ENCODE data around the gene GPR12. TPM values are rescaled to one million over a fixed set of nuclear protein-coding genes. Genes with fewer than 3 reads are reported as not detected.

GPR12 gene
- total RNA-seq, 2 experiments from 2014 or later: not detected

DNA sequence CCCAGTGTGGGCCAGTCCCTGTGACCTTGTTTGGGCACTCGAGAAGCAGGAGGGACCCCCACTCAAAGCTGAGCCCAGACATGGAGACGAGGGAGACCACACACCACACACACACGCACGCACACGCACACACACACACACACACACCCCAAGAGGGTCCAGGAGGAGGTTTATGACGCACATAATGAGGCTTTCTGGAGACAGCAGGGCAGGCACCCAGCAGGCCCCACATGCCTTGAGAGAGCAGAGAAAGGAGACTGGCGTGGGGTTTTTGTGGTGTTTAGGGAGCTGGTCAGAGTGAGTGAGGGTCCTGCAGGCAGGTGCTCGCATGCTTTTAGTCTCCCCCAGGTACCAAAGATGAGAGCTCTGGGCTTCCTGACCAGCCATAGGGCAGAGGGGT, 42.4 kb downstream of the GPR12 start:
- no peaks in the 10 kb centered on the region for H3K4me1 ChIP-seq (ENCODE audit: insufficient read depth, low read length, poor library complexity, severe bottlenecking)
- H3K79me2 ChIP-seq (ENCODE audit: insufficient read depth, low read depth, low read length): no peaks in the 10 kb centered on the region
- no TSS peak for BruUV-seq (replicated peaks)
- TF ChIP-seq CTCF (conservative IDR thresholded peaks at IDR 0.05; ENCODE audit: low read length): no peak
- TF ChIP-seq EZH2phosphoT487 (IDR thresholded peaks at IDR 0.05; ENCODE audit: borderline replicate concordance, low read depth, low read length): no peak
- CTCF ChIA-PET (ENCODE audit: unreplicated experiment): no interaction called here
- no peak overlapping the region for H3K4me3 ChIP-seq (ENCODE audit: low read depth, low read length, poor library complexity, severe bottlenecking)
- H3K36me3 ChIP-seq (ENCODE audit: insufficient read depth, low read length): no peaks in the 10 kb centered on the region
- intact Hi-C loops (cut with micrococcal nuclease; ENCODE audit: unreplicated experiment): no loop called here
- POLR2A ChIA-PET: no interaction called here
- H4K20me1 ChIP-seq (ENCODE audit: insufficient read depth, low read length): no peaks in the 10 kb centered on the region
- DNase-seq (ENCODE audit: low spot score): no peak
- H3K27ac ChIP-seq (ENCODE audit: low read depth, low read length, poor library complexity, severe bottlenecking): no peak overlapping the region
- no peaks in the 10 kb centered on the region for H3K9me2 ChIP-seq (ENCODE audit: insufficient read depth, low read length)
- H2AFZ ChIP-seq (ENCODE audit: low read length): no peak overlapping the region
- no peak overlapping the region for H3K4me2 ChIP-seq (ENCODE audit: low read length)
- no peaks in the 10 kb centered on the region for H3K9me3 ChIP-seq (ENCODE audit: low read length)

DNA sequence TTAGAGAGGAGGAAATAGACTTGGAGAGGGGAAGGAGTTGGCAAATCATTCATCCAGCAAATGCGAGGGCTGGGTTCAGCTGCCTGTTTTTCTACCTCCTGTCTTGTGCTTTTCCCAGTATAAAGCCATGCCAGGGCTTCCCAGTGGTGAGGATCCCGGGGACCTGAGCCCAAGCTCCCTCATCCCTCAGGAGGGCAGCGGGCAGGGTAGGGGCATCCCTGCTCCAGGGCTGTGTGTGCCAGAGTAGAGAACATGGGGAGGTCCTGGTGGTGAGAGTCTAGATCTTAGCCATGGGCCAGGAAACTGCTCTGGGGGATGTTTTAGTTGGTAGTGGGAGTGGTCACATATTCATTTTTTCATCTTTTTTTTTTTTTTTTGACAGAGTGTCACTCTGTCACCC, 43.6 kb downstream of the GPR12 start:
- no peak for TF ChIP-seq EZH2phosphoT487 (IDR thresholded peaks at IDR 0.05; ENCODE audit: borderline replicate concordance, low read depth, low read length)
- TF ChIP-seq CTCF (conservative IDR thresholded peaks at IDR 0.05; ENCODE audit: low read length): no peak
- DNase-seq (ENCODE audit: low spot score): no peak
- no peaks in the 10 kb centered on the region for H3K79me2 ChIP-seq (ENCODE audit: insufficient read depth, low read depth, low read length)
- intact Hi-C loops (cut with micrococcal nuclease; ENCODE audit: unreplicated experiment): no loop called here
- CTCF ChIA-PET (ENCODE audit: unreplicated experiment): no interaction called here
- H3K4me1 ChIP-seq (ENCODE audit: insufficient read depth, low read length, poor library complexity, severe bottlenecking): no peaks in the 10 kb centered on the region
- H3K4me3 ChIP-seq (ENCODE audit: low read depth, low read length, poor library complexity, severe bottlenecking): no peak overlapping the region
- no peak overlapping the region for H2AFZ ChIP-seq (ENCODE audit: low read length)
- no peaks in the 10 kb centered on the region for H3K9me2 ChIP-seq (ENCODE audit: insufficient read depth, low read length)
- no peaks in the 10 kb centered on the region for H3K9me3 ChIP-seq (ENCODE audit: low read length)
- H4K20me1 ChIP-seq (ENCODE audit: insufficient read depth, low read length): no peaks in the 10 kb centered on the region
- POLR2A ChIA-PET: no interaction called here
- H3K27ac ChIP-seq (ENCODE audit: low read depth, low read length, poor library complexity, severe bottlenecking): no peak overlapping the region
- BruUV-seq (replicated peaks): no TSS peak
- no peaks in the 10 kb centered on the region for H3K36me3 ChIP-seq (ENCODE audit: insufficient read depth, low read length)
- H3K4me2 ChIP-seq (ENCODE audit: low read length): no peak overlapping the region

- Histone ChIP-seq H3K36me3 (ENCODE audit: insufficient read depth, low read length) (no peaks in the 10 kb centered on the region), H4K20me1 (ENCODE audit: insufficient read depth, low read length) (no peaks in the 10 kb centered on the region), H3K27ac (ENCODE audit: low read depth, low read length, poor library complexity, severe bottlenecking) (no peak overlapping the region), H3K9me2 (ENCODE audit: insufficient read depth, low read length) (no peaks in the 10 kb centered on the region), H3K79me2 (ENCODE audit: insufficient read depth, low read depth, low read length) (no peaks in the 10 kb centered on the region), H3K4me1 (ENCODE audit: insufficient read depth, low read length, poor library complexity, severe bottlenecking) (no peaks in the 10 kb centered on the region), H3K4me2 (ENCODE audit: low read length) (no peak overlapping the region), H3K4me3 (ENCODE audit: low read depth, low read length, poor library complexity, severe bottlenecking) (no peak overlapping the region), H3K9me3 (ENCODE audit: low read length) (no peaks in the 10 kb centered on the region), H2AFZ (ENCODE audit: low read length) (no peak overlapping the region)
- POLR2A ChIA-PET: no interaction called here
- no peak for DNase-seq (ENCODE audit: low spot score)
- CTCF ChIA-PET (ENCODE audit: unreplicated experiment): interaction anchor here (0.7 kb wide), 1 partner anchor 15 kb away, joined by 3 read pairs; no protein-coding TSS in a partner anchor
- TF ChIP-seq EZH2phosphoT487 (IDR thresholded peaks at IDR 0.05; ENCODE audit: borderline replicate concordance, low read depth, low read length): no peak
- TF ChIP-seq CTCF (conservative IDR thresholded peaks at IDR 0.05; ENCODE audit: low read length): no peak
- intact Hi-C loops (cut with micrococcal nuclease; ENCODE audit: unreplicated experiment): no loop called here
- BruUV-seq (replicated peaks): no TSS peak
These were observed 47.2 kb downstream of the GPR12 start for GRCh38 chr13:26713341-26713740.
